Left renal cortex interstitium (tissue), 4 donors: ENCODE results near the gene CETP. TPM values are rescaled to one million over a fixed set of nuclear protein-coding genes. Genes with fewer than 3 reads are reported as not detected.
"Not testable (repeated sequence)": the region's sequence is repeated elsewhere in the genome, so short reads cannot be mapped to it uniquely, and the experiment has no call there.

Experiments used
- DNase-seq, 4 donors: peaks; one replicate each; pipeline ENCODE4 v3.0.0-alpha.2; 2013; ENCODE audit warnings: low read depth in 4 of 4, low spot score in 2 of 4, missing footprints in 1 of 4
- polyA plus RNA-seq, 4 donors: library from polyadenylated mRNA; unstranded; fragments of 120-200 nt; gene quantifications; one replicate each; pipeline ENCODE4 v1.2.1, GENCODE V29; 2013; ENCODE audit not compliant: insufficient read length in 4 of 4

The CETP gene
- polyA plus RNA-seq, 4 donors: 10.0 to 15.3 (median 11.4) TPM

DNA sequence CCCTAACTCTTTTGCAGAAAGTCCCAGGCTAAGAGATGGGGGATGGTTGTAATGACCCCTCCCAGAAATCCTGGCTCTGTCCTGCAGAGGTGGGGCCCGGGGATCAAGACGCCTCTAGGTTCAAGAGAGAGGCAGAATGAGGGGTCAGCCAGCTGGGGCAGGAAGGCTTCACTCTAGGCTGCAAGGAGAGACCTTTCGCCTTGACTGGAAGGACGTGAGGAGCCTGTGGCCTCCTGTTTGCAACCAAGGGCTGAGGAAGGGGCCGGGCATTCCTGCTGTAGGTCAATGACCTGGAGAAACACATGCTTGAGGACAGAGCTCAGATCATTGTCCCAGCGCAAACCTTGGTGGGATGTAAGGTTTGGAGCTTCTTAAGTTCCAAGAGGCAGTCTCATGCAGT is 8.7 kb upstream of the CETP start:
- no peak for DNase-seq

DNA sequence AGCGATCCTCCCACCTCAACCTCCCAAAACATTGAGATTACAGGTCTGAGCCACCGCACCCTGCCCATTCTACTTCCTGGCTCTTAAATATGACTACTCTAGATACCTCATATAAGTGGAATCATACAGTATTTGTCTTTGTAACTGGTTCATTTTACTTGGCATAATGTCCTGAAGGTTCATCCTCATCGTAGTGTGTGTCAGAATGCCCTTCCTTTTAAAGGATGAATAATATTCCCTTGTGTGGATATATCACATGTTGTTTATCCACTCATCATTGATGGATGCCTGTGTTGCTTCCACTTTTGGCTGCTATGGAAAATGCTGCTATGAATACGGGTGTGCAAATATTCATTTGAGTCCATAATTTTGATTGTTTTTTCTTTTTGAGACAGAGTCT is 5.7 kb upstream of the CETP start:
- no peak for DNase-seq

DNA sequence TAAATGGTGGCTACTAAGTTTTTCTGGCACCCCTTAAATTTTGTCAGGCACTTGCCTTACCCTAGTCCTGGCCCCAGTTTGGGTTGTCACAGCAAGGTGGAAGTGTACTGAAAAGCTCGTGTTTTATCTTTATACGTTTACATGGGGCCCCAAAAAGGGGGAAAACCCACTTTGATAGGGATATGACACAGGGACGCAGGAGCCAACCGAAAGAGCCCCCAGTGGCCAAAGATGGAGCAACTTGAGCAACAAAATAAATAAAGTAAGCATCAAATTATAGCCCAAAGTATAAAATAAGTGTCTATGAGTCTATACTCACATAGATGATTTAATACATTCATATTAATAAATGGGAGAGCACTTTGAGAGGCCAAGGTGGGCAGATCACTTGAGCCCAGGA is 5.0 kb upstream of the CETP start:
- no peak for DNase-seq

DNA sequence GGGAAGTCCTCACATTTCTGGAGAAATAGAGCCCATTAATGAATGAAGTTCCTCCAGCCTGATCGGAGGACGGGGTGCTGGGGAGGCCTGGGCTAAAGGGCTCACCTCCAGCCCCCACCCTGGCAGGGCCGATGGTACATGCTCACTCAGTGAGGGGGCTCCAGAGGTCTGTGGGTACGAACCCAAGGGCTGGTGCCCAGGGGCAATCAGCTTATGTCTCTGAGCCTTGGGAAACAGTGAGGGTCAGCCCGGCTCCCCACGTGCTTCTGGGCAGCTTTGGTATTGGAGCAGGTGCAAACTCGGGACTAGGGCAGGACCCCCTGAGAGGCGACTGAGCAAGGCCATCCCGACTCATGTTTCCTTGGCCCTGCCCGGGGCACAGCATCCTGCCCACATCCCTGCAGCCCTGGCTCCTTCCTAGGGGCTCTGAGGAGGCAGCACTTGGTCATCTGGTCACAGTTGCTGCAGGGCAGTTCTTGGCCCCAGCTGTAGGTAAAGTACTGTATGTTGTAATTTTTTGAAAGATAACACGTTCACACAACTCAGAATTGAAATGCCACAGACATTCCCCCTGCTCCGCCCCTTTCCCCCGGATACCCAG is 969 bp upstream of the CETP start:
- no peak for DNase-seq

DNA sequence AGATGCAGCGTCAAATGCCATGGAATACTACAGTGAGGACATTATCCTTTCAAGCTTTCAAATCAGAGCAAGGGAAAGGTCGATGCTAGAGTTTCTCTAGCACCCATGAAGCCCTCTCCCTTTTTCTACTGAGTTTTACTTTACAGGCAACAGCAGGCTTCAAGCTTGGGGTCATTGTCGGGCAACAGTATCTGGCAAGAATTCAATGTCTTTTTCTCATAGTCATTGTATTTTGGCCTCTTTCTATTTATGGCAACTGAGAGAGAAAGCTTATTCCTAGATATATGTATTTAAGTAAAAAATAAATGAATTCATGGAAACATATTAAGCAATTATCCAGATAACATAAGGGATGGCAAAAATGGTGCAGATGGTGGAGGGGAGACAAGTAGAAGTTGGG is 364 bp upstream of the CETP start:
- peak in 1 of 4 donors; percentile 18 for DNase-seq

DNA sequence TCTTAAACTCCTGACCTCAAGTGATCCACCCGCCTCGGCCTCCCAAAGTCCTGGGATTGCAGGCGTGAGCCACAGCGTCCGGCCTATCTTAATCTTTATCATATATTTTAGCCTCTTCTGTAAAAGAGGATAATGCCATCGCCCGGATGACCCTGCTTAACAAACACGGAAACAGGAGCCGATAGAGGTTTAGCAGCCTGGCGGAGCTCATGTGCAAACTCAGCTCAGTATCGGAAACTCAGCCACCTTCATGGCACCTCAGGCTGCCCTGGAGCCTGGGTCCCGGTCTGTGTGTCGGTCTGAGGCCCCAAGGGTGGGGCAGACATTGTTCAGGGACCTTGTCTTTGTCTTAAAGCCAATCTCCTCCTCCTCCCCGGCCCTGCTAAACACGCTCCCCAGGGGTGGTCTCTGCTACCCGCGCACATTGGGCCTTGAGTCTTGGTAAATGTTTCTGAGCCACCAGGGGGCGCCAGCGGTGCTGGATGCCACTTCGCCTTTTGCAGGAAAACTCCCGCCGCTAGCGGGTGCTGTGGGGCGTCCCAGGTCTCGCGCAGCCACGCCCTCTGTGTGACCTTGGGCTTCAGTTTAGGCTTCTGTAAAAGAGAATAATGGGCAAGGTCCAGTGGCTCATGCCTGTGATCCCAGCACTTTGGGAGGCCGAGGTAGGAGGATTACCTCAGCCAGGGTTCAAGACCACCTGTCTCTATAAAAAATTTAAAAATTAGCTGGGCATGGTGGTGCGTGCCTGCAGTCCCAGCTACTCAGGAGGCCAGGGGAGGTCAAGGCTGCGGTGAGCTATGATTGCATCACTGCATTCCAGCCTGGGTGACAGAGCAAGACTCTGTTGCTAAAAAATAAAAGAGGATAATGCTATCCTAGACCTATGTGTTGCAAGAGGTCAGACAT is 2.7 kb downstream of the CETP start:
- DNase-seq: peak in 2 of 4 donors; percentile 35 to 52

DNA sequence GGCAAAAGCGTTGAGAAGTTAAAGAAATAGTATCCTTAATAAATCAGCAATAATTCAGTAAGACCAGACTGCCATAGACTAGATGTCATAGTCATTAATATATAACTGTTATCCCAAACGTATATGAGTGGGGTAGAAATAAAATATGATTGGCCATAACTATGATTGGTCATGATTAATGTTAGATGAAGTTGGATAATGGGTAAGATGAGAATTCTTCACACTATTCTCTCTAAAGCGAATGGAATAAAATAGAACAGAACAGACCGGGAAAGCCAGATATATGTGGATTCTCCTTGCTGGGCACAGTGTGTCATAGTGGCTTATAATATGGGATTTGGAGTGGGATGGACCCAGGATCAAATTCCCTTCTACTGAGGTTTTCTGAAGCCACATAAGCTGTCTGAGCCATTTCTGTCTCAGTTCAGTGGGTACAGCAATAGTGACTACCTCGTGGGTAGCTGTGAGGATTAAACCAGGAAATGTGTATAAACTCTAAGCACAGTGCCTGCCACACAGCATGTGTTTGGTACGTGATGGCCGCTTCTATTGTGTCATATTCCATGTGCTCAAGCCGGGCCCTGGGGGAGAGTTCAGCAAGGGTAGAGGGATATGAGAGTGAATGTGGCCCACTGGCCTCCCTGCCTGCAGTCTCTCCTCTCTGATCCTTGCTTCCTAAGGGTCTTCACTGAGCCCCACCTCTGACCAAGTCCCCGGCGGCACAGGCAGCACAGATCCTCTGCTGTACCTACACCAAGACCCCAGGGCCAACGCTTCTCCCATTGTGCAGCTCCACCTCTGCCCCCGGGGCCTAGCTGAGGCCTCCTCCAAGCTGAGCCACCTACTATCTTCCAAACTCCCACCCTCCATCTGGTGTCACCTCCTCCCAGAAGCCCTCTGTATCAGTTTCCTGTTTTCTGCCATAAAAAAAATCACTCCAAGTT is 3.7 kb downstream of the CETP start:
- no peak for DNase-seq

DNA sequence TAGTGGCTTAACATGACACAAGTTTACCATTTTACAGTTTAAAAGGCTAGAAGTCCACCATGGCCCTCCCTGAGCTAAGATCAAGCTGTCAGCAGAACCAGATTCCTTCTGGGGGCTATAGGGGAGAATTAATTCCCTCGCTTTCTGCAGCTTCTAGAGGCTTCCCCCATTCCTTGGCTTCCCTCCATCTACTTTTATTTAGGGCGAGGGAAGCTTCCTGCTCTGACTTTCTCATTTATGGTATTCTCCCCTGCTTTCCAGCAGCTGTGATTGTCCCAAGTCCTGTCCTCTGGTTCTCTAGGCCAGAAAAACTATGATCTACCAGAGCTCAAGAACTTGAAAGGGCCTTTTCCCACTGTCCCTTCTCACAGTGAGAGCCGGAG is 4.3 kb downstream of the CETP start:
- DNase-seq: peak in 3 of 4 donors; percentile 38 to 45 (median 41)

DNA sequence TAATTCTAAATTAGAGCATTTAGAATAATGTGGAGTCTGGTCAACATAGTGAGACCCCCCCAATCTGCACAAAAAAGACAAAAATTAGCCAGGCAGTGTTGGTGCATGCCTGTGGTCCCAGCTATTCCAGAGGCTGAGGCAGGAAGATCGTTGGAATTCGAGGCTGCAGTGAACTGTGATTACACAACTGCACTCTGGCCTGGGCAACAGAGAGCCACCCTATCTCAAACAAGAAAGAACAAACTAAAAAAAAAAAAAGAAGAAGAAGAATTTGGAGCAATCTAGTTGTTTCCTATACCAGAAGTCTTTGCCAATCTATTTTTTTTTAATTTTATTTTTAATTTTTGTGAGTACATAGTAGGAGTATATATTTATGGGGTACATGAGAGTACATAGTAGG is 6.0 kb downstream of the CETP start:
- no peak for DNase-seq

DNA sequence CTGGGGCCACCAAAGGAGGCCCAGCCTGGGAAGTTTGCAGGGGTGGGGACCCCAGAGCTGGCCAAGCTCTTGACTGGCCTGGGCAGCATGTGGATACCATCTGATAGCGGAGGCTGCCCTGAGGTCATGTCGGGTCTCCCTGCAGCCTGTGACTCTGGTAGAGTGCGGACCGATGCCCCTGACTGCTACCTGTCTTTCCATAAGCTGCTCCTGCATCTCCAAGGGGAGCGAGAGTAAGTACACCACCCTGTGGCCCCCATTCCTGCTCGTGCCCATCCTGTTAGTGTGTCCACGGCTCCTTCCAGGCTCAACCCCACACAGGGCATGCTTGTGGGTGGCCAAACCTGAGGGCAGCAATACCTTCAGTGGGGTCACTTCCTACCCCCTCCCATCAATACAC is 8.0 kb downstream of the CETP start:
- no peak for DNase-seq

DNA sequence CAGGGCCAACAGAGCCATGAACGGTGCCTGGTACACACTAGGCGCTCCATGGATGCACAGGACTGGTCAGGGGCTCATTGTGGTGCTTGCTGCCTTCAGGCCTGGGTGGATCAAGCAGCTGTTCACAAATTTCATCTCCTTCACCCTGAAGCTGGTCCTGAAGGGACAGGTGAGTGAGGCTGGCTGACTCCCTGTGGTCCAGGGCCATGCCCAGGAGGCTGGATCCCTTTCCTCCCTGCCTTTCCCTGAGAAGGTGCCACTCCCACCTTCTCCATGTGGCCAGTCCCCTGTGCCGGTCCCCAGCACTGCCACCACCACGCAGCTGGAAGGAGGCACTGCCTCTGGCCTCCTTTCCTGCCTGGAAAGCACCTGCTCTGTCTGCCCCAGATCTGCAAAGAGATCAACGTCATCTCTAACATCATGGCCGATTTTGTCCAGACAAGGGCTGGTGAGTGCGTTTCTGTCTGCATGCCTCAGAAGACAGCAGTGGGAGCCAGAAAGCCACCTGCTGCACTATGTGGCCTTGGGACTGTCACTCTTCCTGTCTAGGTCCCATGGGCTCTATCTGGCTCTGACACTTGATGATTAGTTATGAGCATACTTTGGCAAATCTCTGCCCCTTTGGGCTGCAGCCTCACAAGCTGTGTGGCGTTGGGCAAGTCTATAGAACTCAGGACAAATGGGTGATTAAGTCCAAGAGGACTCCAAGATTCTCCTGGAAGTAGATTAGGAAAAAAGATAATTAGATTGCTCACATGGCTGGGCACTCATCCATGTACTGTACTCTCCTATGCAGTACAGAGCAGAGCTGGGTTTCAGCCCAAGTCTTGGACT is 9.4 kb downstream of the CETP start:
- DNase-seq: no peak

DNA sequence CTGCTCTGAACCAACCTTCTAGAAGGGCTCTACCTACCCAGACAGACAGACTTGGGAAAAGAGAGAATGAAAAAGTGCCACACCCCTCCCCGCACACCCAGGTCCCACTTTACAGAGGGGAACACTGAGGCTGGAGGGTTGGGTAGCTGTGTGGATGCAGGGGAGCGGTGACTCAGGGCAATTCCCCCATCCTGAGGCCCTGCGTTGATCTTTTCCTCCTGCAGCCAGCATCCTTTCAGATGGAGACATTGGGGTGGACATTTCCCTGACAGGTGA is 10.0 kb downstream of the CETP start:
- no peak for DNase-seq

DNA sequence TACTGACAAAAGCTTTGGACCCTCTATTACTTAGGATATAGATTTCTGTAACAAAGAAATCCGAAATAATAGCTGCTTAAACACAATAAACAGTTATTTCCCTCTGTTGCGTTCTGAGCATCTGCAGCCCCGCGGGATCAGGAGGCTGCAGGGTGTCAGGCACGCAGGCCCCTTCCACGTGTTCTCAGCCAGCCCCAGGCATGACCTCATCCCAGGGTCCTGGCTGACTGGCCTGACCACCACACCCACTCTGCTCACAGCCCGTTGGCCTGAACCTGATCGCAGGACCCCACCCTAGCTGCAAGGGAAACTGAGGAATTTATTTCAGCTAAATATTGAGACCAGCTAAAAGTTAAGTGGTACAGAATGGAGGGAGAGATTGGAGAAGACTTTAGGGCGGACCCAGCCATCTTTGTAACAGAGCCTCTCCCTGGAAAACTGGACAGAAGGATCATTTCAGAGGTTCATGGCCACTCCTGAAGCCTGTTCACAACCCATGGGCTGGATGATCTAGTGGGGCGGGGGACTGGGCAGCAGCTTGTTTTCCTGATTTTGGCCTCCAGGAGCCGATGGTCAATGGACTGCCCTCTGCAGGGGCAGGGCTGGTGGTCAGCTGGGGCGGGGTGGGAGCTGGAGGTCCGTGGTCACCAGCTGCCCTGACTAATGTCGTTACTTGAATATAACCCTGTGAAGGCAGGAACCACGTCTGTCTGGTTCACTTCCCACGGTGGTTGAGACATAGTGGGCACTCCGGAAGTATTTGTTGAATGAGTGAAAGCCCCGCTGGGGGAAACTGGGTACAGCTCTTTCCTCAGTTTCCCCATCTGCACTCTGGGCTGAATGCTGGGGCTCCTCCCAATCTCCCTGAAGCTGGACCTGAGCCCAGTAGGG is 10.9 kb downstream of the CETP start:
- no peak for DNase-seq

DNA sequence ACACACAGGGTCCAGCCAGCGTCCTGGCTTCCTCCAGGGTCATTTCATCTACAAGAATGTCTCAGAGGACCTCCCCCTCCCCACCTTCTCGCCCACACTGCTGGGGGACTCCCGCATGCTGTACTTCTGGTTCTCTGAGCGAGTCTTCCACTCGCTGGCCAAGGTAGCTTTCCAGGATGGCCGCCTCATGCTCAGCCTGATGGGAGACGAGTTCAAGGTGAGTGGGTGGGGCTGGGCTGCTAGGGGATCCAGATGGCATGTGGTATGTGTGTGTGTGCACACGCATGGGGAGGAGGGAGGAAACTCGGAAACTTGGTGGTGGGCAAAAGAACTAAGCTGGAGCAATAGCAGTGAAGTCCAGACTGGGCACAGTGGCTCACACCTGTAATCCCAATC is 11.5 kb downstream of the CETP start:
- DNase-seq: no peak

DNA sequence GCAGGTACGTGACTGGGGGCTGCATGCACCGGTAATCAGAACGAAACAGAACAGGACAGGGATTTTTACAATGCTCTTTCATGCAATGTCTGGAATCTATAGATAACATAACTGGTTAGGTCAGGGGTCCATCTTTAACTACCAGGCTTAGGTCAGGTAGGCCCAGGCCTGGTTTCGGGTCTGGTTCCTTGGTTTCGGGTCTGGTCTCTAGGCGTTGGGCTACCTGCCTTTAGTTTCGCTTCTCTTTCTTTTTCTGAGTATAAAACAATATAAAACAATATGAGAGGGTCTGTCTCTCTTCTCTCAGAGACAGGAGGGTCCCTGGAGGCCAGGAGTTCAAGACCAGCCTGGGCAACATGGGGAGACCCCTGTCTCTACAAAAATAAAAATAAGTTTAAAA is 12.1 kb downstream of the CETP start:
- DNase-seq: not testable (repeated sequence)

DNA sequence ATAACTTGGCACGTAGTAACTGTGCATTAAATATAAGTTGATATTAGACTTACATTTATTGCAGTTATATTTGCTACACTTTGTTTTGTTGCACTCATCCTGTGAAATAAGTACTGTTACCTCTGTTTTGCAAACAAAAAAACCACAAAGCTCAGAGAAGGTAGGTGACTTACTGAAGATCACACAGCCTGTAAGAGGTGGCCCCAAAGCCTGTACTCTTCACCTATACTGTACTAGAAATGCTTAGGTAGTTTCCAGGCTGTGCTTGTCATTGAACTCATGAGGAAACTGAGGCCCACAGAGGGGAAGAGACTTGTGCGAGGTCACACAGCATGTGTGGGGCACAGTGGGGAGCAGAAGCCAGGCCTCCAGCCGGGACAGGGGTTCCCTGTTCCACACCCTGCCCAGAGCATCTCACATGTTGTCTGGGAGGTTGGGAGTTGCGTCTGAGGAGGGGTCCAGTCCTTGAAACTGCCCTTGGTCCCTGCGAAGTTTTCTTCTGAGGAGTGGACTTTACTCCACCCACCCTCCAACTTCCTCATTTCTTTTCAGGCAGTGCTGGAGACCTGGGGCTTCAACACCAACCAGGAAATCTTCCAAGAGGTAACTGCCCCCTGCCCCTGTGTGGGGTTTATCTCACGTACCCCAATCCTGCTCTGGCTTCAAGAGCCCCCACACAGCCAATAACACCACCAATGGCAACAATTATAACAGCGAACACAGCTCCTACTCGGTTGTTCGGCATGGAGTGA is 13.0 kb downstream of the CETP start:
- DNase-seq: no peak

DNA sequence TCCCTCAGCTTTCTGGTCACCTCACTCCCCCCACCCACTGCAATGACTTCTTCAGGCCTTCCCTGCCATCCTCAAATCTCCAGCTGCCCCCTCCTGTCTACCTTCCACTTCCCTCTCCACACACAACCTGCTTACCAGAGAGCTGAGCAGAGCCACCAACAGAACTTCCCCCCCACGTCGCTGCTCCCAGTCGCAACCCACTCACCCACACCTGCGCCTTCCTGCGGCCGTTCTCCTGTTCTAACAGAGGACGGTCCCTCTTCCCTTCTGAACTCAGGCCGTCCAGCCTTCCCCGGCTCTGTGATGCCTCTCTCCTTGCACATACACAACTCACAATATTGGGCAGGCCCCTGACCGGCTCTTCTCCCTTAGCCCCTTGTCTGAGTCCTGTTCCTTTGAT is 14.0 kb downstream of the CETP start:
- no peak for DNase-seq

DNA sequence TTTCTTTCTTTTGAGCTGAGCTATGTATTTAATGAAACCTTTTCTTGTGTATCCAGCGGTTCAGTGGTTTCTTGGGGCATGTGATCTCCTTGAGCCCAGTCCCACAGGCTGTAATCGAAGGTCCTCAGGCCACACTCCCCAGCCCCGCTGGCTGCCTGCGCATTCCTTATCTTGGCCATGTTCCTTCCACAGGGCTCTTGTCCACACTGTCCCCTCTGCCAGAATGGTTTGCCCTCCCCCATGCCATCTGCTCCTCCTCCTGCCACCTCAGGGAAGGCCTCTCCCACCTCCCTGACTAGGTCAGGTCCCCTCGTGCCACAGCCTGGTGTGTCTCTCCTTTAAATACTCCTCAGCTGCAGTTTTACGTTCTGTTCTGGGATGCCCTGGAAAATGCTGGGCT is 15.5 kb downstream of the CETP start:
- DNase-seq: no peak
